SK-N-SH (cell line): ENCODE results near the gene FYB1. TPM values are rescaled to one million over a fixed set of nuclear protein-coding genes. Genes with fewer than 3 reads are reported as not detected.

ENCODE experiments used
- CTCF ChIA-PET: fragments of 300-600, 350-600 bp; formaldehyde crosslinking; extraction: SDS; loops from one replicate; lab custom pipeline; 2021; lab: Yijun Ruan, JAX
- POLR2A ChIA-PET: fragments of 350-600 bp; sonication (Branson Sonifier 250); formaldehyde crosslinking; extraction: SDS; loops from one replicate; lab custom pipeline; 2020; ENCODE audit warnings: antibody characterized with exemption, inconsistent platforms; lab: Yijun Ruan, JAX
- DNase-seq: peaks from one replicate; pipeline ENCODE4 v3.0.0; 2012
- H2AFZ ChIP-seq: fragments of 200-600 bp; sonication (generic); 2 replicates; pipeline ENCODE4 v1.8.1; 2016; ENCODE audit warnings: antibody characterized with exemption, mild to moderate bottlenecking, low read depth
- H3F3A ChIP-seq: fragments of 200-600 bp; sonication (generic); replicated peaks from 2 replicates; pipeline ENCODE3; 2016; ENCODE audit warnings: antibody characterized with exemption, mild to moderate bottlenecking; ENCODE audit not compliant: insufficient read depth
- H3K27ac ChIP-seq, 2 experiments: fragments of 200-500 bp in 1 of 2; fragments of 200-600 bp in 1 of 2; sonication (Bioruptor generic) in 1 of 2; sonication (generic), shearing (Covaris generic) in 1 of 2; 2 replicates each; pipeline versions ENCODE4 v1.5.1 to v1.6.1; 2014 to 2016; ENCODE audit warnings: low read depth in 2 of 2, inconsistent platforms in 1 of 2, low read length in 1 of 2, mild to moderate bottlenecking in 1 of 2, mixed read lengths in 1 of 2
- H3K27me3 ChIP-seq: fragments of 200-600 bp; sonication (generic), shearing (Covaris generic); 2 replicates; pipeline ENCODE4 v1.6.1; 2016; ENCODE audit warnings: mixed run types; ENCODE audit not compliant: insufficient read depth
- H3K36me3 ChIP-seq, 2 experiments: fragments of 200-500 bp in 1 of 2; fragments of 200-600 bp in 1 of 2; sonication (Bioruptor generic) in 1 of 2; sonication (generic) in 1 of 2; replicated peaks in 1 of 2; 2 replicates each; pipeline versions ENCODE3 to v1.5.1; 2014 to 2016; ENCODE audit warnings: low read length in 1 of 2, mild to moderate bottlenecking in 1 of 2; ENCODE audit not compliant: insufficient read depth in 2 of 2, control insufficient read depth in 1 of 2
- H3K4me1 ChIP-seq, 2 experiments: fragments of 200-500 bp in 1 of 2; fragments of 200-600 bp in 1 of 2; sonication (Bioruptor generic) in 1 of 2; sonication (generic), shearing (Covaris generic) in 1 of 2; 2 replicates each; pipeline versions ENCODE4 v1.5.1 to v1.6.1; 2014 to 2016; ENCODE audit warnings: low read depth in 1 of 2, low read length in 1 of 2, mixed run types in 1 of 2; ENCODE audit not compliant: insufficient read depth in 2 of 2, control insufficient read depth in 1 of 2
- H3K4me2 ChIP-seq: fragments of 200-600 bp; sonication (generic), shearing (Covaris generic); 2 replicates; pipeline ENCODE4 v1.6.1; 2017; ENCODE audit warnings: mixed run types
- H3K4me3 ChIP-seq, 2 experiments: fragments of 200-500 bp in 1 of 2; fragments of 200-600 bp in 1 of 2; sonication (Bioruptor generic) in 1 of 2; sonication (generic), shearing (Covaris generic) in 1 of 2; 2 replicates each; pipeline versions ENCODE4 v1.5.1 to v1.8.1; 2014 to 2016; ENCODE audit warnings: low read depth in 2 of 2, inconsistent platforms in 1 of 2, low read length in 1 of 2, mild to moderate bottlenecking in 1 of 2, mixed read lengths in 1 of 2, moderate library complexity in 1 of 2
- H3K79me2 ChIP-seq: fragments of 200-600 bp; sonication (generic); 2 replicates; pipeline ENCODE4 v1.8.1; 2017; ENCODE audit warnings: mild to moderate bottlenecking; ENCODE audit not compliant: insufficient read depth
- H3K9ac ChIP-seq: fragments of 200-600 bp; sonication (generic); 2 replicates; pipeline ENCODE4 v1.6.1; 2017; ENCODE audit warnings: mixed run types
- H3K9me2 ChIP-seq: fragments of 200-600 bp; sonication (generic); 2 replicates; pipeline ENCODE4 v1.6.1; 2017; ENCODE audit warnings: mixed run types
- H3K9me3 ChIP-seq: fragments of 200-600 bp; sonication (generic); 2 replicates; pipeline ENCODE4 v1.6.1; 2017; ENCODE audit warnings: mixed run types, mild to moderate bottlenecking, moderate library complexity
- H4K20me1 ChIP-seq: fragments of 200-600 bp; sonication (generic); 2 replicates; pipeline ENCODE4 v1.6.1; 2017; ENCODE audit warnings: mild to moderate bottlenecking, mixed run types; ENCODE audit not compliant: insufficient read depth
- ELF1 ChIP-seq: IDR thresholded peaks from 2 replicates; pipeline ENCODE4 v1.4.0; 2012
- FOXJ3 ChIP-seq: sonication (generic); formaldehyde crosslinking; IDR thresholded peaks from 2 replicates; pipeline ENCODE4 v1.5.1; 2020; ENCODE audit warnings: mild to moderate bottlenecking, missing genetic modification reagents
- GATA2 ChIP-seq: sonication (generic); formaldehyde crosslinking; IDR thresholded peaks from 2 replicates; pipeline ENCODE4 v1.5.0; 2020; ENCODE audit warnings: mild to moderate bottlenecking, missing genetic modification reagents
- IRF3 ChIP-seq: fragments of 150-350 bp; IDR thresholded peaks from 2 replicates; pipeline ENCODE4 v1.6.1; 2016; ENCODE audit warnings: mild to moderate bottlenecking, low read depth, low read length
- JUND ChIP-seq: IDR thresholded peaks from 2 replicates; pipeline ENCODE4 v1.4.0; 2012
- MAX ChIP-seq: IDR thresholded peaks from 2 replicates; pipeline ENCODE4 v1.4.0; 2012; ENCODE audit warnings: low read depth
- MEF2A ChIP-seq: IDR thresholded peaks from 2 replicates; pipeline ENCODE4 v1.4.0; 2012; ENCODE audit warnings: low read depth, borderline replicate concordance
- NFIC ChIP-seq: IDR thresholded peaks from 2 replicates; pipeline ENCODE4 v1.4.0; 2012; ENCODE audit warnings: borderline replicate concordance
- NRF1 ChIP-seq: IDR thresholded peaks from 2 replicates; pipeline ENCODE4 v1.6.1; 2012; ENCODE audit warnings: low read depth, mild to moderate bottlenecking, low read length
- RFX5 ChIP-seq: IDR thresholded peaks from 2 replicates; pipeline ENCODE4 v1.6.1; 2012; ENCODE audit warnings: mild to moderate bottlenecking, improper control_type of control experiment, low read length
- SIN3A ChIP-seq: IDR thresholded peaks from 2 replicates; pipeline ENCODE4 v1.6.1; 2012; ENCODE audit warnings: low read depth, mild to moderate bottlenecking, low read length, moderate library complexity, borderline replicate concordance
- SMC3 ChIP-seq: IDR thresholded peaks from 2 replicates; pipeline ENCODE4 v1.6.1; 2012; ENCODE audit warnings: low read depth, low read length, improper control_type of control experiment
- TAF1 ChIP-seq: IDR thresholded peaks from 2 replicates; pipeline ENCODE4 v1.6.1; 2012; ENCODE audit warnings: low read depth, mild to moderate bottlenecking, low read length, moderate library complexity, borderline replicate concordance
- TEAD4 ChIP-seq: IDR thresholded peaks from 2 replicates; pipeline ENCODE4 v1.4.0; 2012; ENCODE audit warnings: mild to moderate bottlenecking, borderline replicate concordance; ENCODE audit not compliant: insufficient read depth
- USF1 ChIP-seq: IDR thresholded peaks from 2 replicates; pipeline ENCODE4 v1.4.0; 2012; ENCODE audit warnings: low read depth, borderline replicate concordance
- YY1 ChIP-seq: IDR thresholded peaks from 2 replicates; pipeline ENCODE4 v1.4.0; 2012; ENCODE audit warnings: low read depth, mild to moderate bottlenecking
- WGBS: methylation state at CpG from one replicate; pipeline ENCODE4 v1.1.6; 2017; ENCODE audit warnings: low lambda C conversion rate; 5-methylcytosine and 5-hydroxymethylcytosine counted together
- polyA plus RNA-seq, 3 experiments: library from polyadenylated mRNA; depleted of rRNA; stranded (reverse); fragments of >200 nt; gene quantifications; 2 replicates each; pipeline ENCODE4 v1.2.3, GENCODE V29; 2012
- TF ChIP-seq, protein P1 (sequence below): IDR thresholded peaks from 2 replicates; pipeline ENCODE4 v1.4.0; 2012; ENCODE audit warnings: low read depth, borderline replicate concordance
- TF ChIP-seq, protein P2 (sequence below): fragments of 200-600 bp; sonication (generic); IDR thresholded peaks from 2 replicates; pipeline ENCODE4 v1.6.1; 2017; ENCODE audit warnings: antibody characterized with exemption, mild to moderate bottlenecking, moderate library complexity
- TF ChIP-seq, protein P3 (sequence below): IDR thresholded peaks from 2 replicates; pipeline ENCODE4 v1.6.1; 2012; ENCODE audit warnings: mild to moderate bottlenecking, low read depth, low read length, moderate library complexity

Gene FYB1
- polyA plus RNA-seq, 1 of the 3 experiments (the other 2 are of a cell fraction), result not detected

GRCh38 chr5:39264528-39264927, 45.2 kb upstream of the FYB1 start:
- H3K36me3 ChIP-seq, result no peaks in the 10 kb centered on the region
- no peak overlapping the region for H3K9ac ChIP-seq
- no peaks in the 10 kb centered on the region for H3K9me2 ChIP-seq
- H3K27me3 ChIP-seq, result peaks cover 9% of the 10 kb centered on the region; the same call in 1 of the 2 replicates
- no peak for DNase-seq
- ChIA-PET CTCF (no interaction called here), POLR2A (no interaction called here)
- no peaks in the 10 kb centered on the region for H3K79me2 ChIP-seq
- no peaks in the 10 kb centered on the region for H3K4me1 ChIP-seq
- H3K9me3 ChIP-seq, result no peaks in the 10 kb centered on the region
- H3K4me2 ChIP-seq, result no peak overlapping the region
- TF ChIP-seq TAF1, result no peak
- no peak for TF ChIP-seq SIN3A
- no peak for TF ChIP-seq MEF2A
- no peak for TF ChIP-seq TEAD4
- TF ChIP-seq FOXJ3 (CRISPR knock-in tag), result no peak
- no peaks in the 10 kb centered on the region for H3F3A ChIP-seq
- H2AFZ ChIP-seq, result no peak overlapping the region
- H4K20me1 ChIP-seq, result no peaks in the 10 kb centered on the region
- H3K27ac ChIP-seq, result no peak overlapping the region
- H3K4me3 ChIP-seq, result no peak overlapping the region
- WGBS, result 4% methylated on average over 1 of the region's 1 CpG

GRCh38 chr5:39262981-39263380, 43.6 kb upstream of the FYB1 start:
- Histone ChIP-seq H3K4me3 (no peak overlapping the region), H3K9me2 (no peaks in the 10 kb centered on the region), H2AFZ (no peak overlapping the region), H3K4me2 (no peak overlapping the region), H3K27me3 (peaks cover 18% of the 10 kb centered on the region; the same call in 1 of the 2 replicates), H3K9me3 (no peaks in the 10 kb centered on the region), H3K79me2 (no peaks in the 10 kb centered on the region), H4K20me1 (no peaks in the 10 kb centered on the region), H3K27ac (no peak overlapping the region), H3K9ac (no peak overlapping the region), H3K36me3 (no peaks in the 10 kb centered on the region), H3F3A (no peaks in the 10 kb centered on the region), H3K4me1 (no peaks in the 10 kb centered on the region)
- ChIA-PET CTCF (no interaction called here), POLR2A (no interaction called here)
- WGBS, result 14% methylated on average over 2 of the region's 2 CpGs
- no peak for DNase-seq
- no peak for TF ChIP-seq JUND
- no peak for TF ChIP-seq GATA2 (CRISPR knock-in tag)
- TF ChIP-seq, protein P1, sequence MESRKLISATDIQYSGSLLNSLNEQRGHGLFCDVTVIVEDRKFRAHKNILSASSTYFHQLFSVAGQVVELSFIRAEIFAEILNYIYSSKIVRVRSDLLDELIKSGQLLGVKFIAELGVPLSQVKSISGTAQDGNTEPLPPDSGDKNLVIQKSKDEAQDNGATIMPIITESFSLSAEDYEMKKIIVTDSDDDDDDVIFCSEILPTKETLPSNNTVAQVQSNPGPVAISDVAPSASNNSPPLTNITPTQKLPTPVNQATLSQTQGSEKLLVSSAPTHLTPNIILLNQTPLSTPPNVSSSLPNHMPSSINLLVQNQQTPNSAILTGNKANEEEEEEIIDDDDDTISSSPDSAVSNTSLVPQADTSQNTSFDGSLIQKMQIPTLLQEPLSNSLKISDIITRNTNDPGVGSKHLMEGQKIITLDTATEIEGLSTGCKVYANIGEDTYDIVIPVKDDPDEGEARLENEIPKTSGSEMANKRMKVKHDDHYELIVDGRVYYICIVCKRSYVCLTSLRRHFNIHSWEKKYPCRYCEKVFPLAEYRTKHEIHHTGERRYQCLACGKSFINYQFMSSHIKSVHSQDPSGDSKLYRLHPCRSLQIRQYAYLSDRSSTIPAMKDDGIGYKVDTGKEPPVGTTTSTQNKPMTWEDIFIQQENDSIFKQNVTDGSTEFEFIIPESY, result no peak
- TF ChIP-seq IRF3, result no peak
- no peak for TF ChIP-seq ELF1
- no peak for TF ChIP-seq USF1
- no peak for TF ChIP-seq NRF1
- TF ChIP-seq NFIC, result no peak
- TF ChIP-seq YY1, result no peak
- TF ChIP-seq TEAD4, result no peak
- no peak for TF ChIP-seq MAX
- TF ChIP-seq FOXJ3 (CRISPR knock-in tag), result no peak
- no peak for TF ChIP-seq SMC3
- no peak for TF ChIP-seq MEF2A
- TF ChIP-seq, protein P2, sequence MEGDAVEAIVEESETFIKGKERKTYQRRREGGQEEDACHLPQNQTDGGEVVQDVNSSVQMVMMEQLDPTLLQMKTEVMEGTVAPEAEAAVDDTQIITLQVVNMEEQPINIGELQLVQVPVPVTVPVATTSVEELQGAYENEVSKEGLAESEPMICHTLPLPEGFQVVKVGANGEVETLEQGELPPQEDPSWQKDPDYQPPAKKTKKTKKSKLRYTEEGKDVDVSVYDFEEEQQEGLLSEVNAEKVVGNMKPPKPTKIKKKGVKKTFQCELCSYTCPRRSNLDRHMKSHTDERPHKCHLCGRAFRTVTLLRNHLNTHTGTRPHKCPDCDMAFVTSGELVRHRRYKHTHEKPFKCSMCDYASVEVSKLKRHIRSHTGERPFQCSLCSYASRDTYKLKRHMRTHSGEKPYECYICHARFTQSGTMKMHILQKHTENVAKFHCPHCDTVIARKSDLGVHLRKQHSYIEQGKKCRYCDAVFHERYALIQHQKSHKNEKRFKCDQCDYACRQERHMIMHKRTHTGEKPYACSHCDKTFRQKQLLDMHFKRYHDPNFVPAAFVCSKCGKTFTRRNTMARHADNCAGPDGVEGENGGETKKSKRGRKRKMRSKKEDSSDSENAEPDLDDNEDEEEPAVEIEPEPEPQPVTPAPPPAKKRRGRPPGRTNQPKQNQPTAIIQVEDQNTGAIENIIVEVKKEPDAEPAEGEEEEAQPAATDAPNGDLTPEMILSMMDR, result no peak
- no peak for TF ChIP-seq RFX5
- TF ChIP-seq, protein P3, sequence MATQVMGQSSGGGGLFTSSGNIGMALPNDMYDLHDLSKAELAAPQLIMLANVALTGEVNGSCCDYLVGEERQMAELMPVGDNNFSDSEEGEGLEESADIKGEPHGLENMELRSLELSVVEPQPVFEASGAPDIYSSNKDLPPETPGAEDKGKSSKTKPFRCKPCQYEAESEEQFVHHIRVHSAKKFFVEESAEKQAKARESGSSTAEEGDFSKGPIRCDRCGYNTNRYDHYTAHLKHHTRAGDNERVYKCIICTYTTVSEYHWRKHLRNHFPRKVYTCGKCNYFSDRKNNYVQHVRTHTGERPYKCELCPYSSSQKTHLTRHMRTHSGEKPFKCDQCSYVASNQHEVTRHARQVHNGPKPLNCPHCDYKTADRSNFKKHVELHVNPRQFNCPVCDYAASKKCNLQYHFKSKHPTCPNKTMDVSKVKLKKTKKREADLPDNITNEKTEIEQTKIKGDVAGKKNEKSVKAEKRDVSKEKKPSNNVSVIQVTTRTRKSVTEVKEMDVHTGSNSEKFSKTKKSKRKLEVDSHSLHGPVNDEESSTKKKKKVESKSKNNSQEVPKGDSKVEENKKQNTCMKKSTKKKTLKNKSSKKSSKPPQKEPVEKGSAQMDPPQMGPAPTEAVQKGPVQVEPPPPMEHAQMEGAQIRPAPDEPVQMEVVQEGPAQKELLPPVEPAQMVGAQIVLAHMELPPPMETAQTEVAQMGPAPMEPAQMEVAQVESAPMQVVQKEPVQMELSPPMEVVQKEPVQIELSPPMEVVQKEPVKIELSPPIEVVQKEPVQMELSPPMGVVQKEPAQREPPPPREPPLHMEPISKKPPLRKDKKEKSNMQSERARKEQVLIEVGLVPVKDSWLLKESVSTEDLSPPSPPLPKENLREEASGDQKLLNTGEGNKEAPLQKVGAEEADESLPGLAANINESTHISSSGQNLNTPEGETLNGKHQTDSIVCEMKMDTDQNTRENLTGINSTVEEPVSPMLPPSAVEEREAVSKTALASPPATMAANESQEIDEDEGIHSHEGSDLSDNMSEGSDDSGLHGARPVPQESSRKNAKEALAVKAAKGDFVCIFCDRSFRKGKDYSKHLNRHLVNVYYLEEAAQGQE, result no peak
